OCI-LY7 (cell line): ENCODE results near the gene HDAC4.

Source experiments
- EZH2phosphoT487 ChIP-seq: fragments of 200-600 bp; sonication (generic); IDR thresholded peaks from 2 replicates; pipeline ENCODE4 v1.6.1; 2018; ENCODE audit warnings: low read depth, borderline replicate concordance, mild to moderate bottlenecking, mixed run types, antibody characterized with exemption, low read length, moderate library complexity, mixed read lengths
- TF ChIP-seq, protein P1 (sequence below): fragments of 200-600 bp; sonication (generic); conservative IDR thresholded peaks from 2 replicates; pipeline ENCODE4 v1.5.1; 2014; ENCODE audit warnings: mild to moderate bottlenecking, antibody characterized with exemption, low read length, moderate library complexity, mixed read lengths

DNA sequence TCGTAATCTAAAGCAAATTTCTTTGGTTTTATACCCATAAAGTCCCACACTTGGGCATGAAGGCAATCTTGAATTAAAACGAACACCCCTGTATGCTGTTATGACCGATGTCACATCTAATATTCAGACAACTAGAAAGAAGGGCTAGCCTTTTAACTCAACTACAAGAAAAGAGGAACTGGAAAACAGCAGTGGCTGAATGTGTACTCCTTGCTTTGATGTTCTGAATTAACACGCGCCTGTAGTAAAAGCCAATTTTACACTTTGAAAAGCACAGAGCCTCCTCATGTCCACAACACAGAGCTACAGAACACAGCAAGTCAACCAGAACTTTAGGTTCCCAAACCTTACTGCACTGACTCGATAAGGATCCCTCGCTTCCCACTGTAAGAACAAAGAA, 147.6 kb downstream of the HDAC4 start:
- TF ChIP-seq, protein P1, sequence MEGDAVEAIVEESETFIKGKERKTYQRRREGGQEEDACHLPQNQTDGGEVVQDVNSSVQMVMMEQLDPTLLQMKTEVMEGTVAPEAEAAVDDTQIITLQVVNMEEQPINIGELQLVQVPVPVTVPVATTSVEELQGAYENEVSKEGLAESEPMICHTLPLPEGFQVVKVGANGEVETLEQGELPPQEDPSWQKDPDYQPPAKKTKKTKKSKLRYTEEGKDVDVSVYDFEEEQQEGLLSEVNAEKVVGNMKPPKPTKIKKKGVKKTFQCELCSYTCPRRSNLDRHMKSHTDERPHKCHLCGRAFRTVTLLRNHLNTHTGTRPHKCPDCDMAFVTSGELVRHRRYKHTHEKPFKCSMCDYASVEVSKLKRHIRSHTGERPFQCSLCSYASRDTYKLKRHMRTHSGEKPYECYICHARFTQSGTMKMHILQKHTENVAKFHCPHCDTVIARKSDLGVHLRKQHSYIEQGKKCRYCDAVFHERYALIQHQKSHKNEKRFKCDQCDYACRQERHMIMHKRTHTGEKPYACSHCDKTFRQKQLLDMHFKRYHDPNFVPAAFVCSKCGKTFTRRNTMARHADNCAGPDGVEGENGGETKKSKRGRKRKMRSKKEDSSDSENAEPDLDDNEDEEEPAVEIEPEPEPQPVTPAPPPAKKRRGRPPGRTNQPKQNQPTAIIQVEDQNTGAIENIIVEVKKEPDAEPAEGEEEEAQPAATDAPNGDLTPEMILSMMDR: no peak
- 0 out of 2 replicates have a peak, but pooled peaks have one; percentile 26 for TF ChIP-seq EZH2phosphoT487
